ENCODE measurements around the gene AATK.

DNA sequence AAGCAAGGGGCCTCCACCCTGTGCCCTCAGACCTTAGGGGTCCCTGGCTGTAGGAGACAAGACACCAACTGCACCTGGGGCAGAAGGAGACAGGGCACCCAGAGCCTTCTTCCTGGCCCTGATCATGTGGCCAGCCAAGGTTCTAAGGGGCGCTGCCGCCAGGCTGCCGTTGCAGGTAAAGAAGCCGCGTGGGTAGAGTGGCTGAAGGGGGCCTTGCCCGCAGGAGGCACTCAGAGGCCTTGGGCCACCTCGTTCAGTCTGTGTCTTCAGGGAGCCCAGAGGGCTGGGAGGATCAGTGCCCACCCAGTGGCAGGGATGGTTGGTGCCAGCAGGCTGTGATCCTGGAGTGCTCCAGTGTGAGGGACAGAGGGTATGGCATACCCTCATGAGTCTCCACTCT is 1.6 kb upstream of the AATK start:
- no peak for TF ChIP-seq YY1 (IDR thresholded peaks at IDR 0.05; ENCODE audit: insufficient read depth, insufficient read length)
- no peak for TF ChIP-seq ZNF274 (IDR thresholded peaks at IDR 0.05; ENCODE audit: low read depth, low read length)

Data from NT2/D1 (cell line).